Spleen (tissue), 11 donors: ENCODE data around the gene MSI2. TPM values are rescaled to one million over a fixed set of nuclear protein-coding genes. Genes with fewer than 3 reads are reported as not detected.

Source experiments
- DNase-seq: peaks from one replicate; pipeline ENCODE4 v3.0.0-alpha.2; 2020
- H3K27ac ChIP-seq, 8 donors: fragments of 200-600 bp; sonication (generic) in 7 of 8; 1 replicate in 4 of 8; 2 replicates in 4 of 8; pipeline versions ENCODE4 v1.5.0 to v1.8.0; 2016 to 2021; ENCODE audit warnings: inconsistent platforms in 4 of 8, mild to moderate bottlenecking in 4 of 8, moderate library complexity in 1 of 8
- H3K27me3 ChIP-seq, 7 donors: fragments of 200-600 bp; sonication (generic) in 6 of 7; replicated peaks in 1 of 7; 1 replicate in 4 of 7; 2 replicates in 3 of 7; pipeline versions ENCODE4 v1.5.0 to v1.8.0; 2016 to 2021; ENCODE audit warnings: inconsistent platforms in 3 of 7, mild to moderate bottlenecking in 1 of 7
- H3K36me3 ChIP-seq, 6 donors: fragments of 200-600 bp; sonication (generic) in 5 of 6; 1 replicate in 4 of 6; 2 replicates in 2 of 6; pipeline versions ENCODE4 v1.5.0 to v1.8.0; 2016 to 2021; ENCODE audit warnings: inconsistent platforms in 2 of 6
- H3K4me1 ChIP-seq, 6 donors: fragments of 200-600 bp; sonication (generic) in 5 of 6; 1 replicate in 3 of 6; 2 replicates in 3 of 6; pipeline versions ENCODE4 v1.5.0 to v1.8.0; 2016 to 2021; ENCODE audit warnings: inconsistent platforms in 3 of 6
- H3K4me3 ChIP-seq, 8 donors: fragments of 200-600 bp; sonication (generic) in 7 of 8; 1 replicate in 4 of 8; 2 replicates in 4 of 8; pipeline versions ENCODE4 v1.5.0 to v1.8.0; 2016 to 2021; ENCODE audit warnings: inconsistent platforms in 4 of 8, mild to moderate bottlenecking in 4 of 8, moderate library complexity in 2 of 8
- H3K9me3 ChIP-seq, 8 donors: fragments of 200-600 bp; sonication (generic) in 7 of 8; 1 replicate in 4 of 8; 2 replicates in 4 of 8; pipeline versions ENCODE4 v1.5.0 to v1.8.0; 2016 to 2021; ENCODE audit warnings: inconsistent platforms in 4 of 8
- POLR2A ChIP-seq, 3 donors: fragments of 450-650 bp; IDR thresholded peaks; one replicate each; pipeline ENCODE4 v1.5.1; 2017; ENCODE audit warnings: antibody characterized with exemption in 3 of 3, mild to moderate bottlenecking in 1 of 3
- POLR2AphosphoS5 ChIP-seq, 3 donors: sonication (generic); formaldehyde crosslinking; IDR thresholded peaks; one replicate each; pipeline ENCODE4 v1.5.1; 2017; ENCODE audit warnings: antibody characterized with exemption in 3 of 3
- WGBS, 5 donors: extraction: QIAGEN DNeasy Blood & Tissue Kit in 3 of 5; methylation state at CpG; one replicate each; pipeline versions ENCODE4 v1.1.5 to v1.1.7; 2013 to 2018; 5-methylcytosine and 5-hydroxymethylcytosine counted together
- intact Hi-C: fragments of 100-400 bp; cut with DNase I; formaldehyde crosslinking; loops from one replicate; pipeline ENCODE4 v1.15.0; 2023; ENCODE audit warnings: low total_unique reads
- polyA plus RNA-seq, 3 donors: library from polyadenylated mRNA; stranded (reverse); fragments of 200-250 nt; gene quantifications; one replicate each; pipeline ENCODE4 v1.2.1, GENCODE V29; 2013
- total RNA-seq, 7 donors: library from RNA; depleted of rRNA in 3 of 7; stranded (reverse); fragments of >200 nt in 3 of 7; fragmentation: NEBNext Ultra II Directional in 4 of 7; extraction: Animal tissue kit (Norgen Biotek cat#: 25700) in 4 of 7; gene quantifications; one replicate each; pipeline versions ENCODE4 v1.1.0 to v1.2.1, GENCODE V29; 2016 to 2021
- TF ChIP-seq, protein P1 (sequence below), 11 experiments: fragments of 200-600 bp in 7 of 11; fragments of 450-650 bp in 4 of 11; sonication (generic) in 4 of 11; IDR thresholded peaks in 8 of 11; conservative IDR thresholded peaks in 3 of 11; 1 replicate in 7 of 11; 2 replicates in 4 of 11; pipeline versions ENCODE4 v1.4.0 to v1.8.0; 2016 to 2021; ENCODE audit warnings: antibody characterized with exemption in 11 of 11, inconsistent platforms in 4 of 11, mild to moderate bottlenecking in 1 of 11
- donor health status: healthy with polysubstance abuse.
- donor health status: DM: no; HTN: no; CAD: no; lungs with moderate emphysema.
- donor health status: DM: no; HTN: no; CAD: no.
- donor health status: Bipolar disorder and iron deficiency.
- donor health status: healthy.
- donor health status: DM: no; HTN: no; CAD: no.
- donor health status: DM: yes; HTN: yes; CAD: no.

Gene MSI2
- total and polyA plus RNA-seq, 10 donors: 9.8 to 131 (median 64.7) TPM

DNA sequence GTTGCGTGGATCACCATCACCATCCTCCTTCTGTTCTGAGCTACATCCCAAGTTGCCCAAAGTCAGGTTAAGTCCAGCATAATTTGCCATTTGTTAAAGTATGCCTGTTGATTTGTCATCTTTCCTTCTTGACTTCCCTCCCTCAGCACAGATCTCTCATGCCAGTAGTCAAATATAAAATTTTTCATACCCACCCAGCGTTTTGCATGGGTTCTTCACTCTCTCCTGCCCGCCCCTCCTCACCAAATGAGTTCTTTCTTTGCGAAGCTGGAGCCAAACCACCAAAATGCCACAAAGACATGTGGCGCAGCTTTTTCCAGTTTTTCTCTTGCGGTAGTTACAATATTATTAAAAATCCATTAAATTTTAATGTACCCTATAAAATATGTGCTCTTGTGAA lies 167.2 kb downstream of the MSI2 start:
- Histone ChIP-seq H3K36me3 (peaks cover 0 to 10% (median 0%) of the 10 kb centered on the region in 6 donors), H3K27me3 (no peaks in the 10 kb centered on the region), H3K9me3 (no peaks in the 10 kb centered on the region), H3K4me1 (peaks cover 6 to 46% (median 15%) of the 10 kb centered on the region in 6 donors), H3K27ac (no peak overlapping the region), H3K4me3 (no peak overlapping the region)
- no peak for TF ChIP-seq POLR2A (IDR thresholded peaks at IDR 0.05)
- TF ChIP-seq, protein P1, sequence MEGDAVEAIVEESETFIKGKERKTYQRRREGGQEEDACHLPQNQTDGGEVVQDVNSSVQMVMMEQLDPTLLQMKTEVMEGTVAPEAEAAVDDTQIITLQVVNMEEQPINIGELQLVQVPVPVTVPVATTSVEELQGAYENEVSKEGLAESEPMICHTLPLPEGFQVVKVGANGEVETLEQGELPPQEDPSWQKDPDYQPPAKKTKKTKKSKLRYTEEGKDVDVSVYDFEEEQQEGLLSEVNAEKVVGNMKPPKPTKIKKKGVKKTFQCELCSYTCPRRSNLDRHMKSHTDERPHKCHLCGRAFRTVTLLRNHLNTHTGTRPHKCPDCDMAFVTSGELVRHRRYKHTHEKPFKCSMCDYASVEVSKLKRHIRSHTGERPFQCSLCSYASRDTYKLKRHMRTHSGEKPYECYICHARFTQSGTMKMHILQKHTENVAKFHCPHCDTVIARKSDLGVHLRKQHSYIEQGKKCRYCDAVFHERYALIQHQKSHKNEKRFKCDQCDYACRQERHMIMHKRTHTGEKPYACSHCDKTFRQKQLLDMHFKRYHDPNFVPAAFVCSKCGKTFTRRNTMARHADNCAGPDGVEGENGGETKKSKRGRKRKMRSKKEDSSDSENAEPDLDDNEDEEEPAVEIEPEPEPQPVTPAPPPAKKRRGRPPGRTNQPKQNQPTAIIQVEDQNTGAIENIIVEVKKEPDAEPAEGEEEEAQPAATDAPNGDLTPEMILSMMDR (IDR thresholded peaks at IDR 0.05 in 8 of 11, conservative IDR thresholded peaks at IDR 0.05 in 3 of 11): no peak
- TF ChIP-seq POLR2AphosphoS5 (IDR thresholded peaks at IDR 0.05): no peak
- WGBS, 5 donors: 56 to 74% (median 58%) methylated on average over 6 of the region's 6 CpGs
- intact Hi-C loops: no loop called here
- DNase-seq: no peak

DNA sequence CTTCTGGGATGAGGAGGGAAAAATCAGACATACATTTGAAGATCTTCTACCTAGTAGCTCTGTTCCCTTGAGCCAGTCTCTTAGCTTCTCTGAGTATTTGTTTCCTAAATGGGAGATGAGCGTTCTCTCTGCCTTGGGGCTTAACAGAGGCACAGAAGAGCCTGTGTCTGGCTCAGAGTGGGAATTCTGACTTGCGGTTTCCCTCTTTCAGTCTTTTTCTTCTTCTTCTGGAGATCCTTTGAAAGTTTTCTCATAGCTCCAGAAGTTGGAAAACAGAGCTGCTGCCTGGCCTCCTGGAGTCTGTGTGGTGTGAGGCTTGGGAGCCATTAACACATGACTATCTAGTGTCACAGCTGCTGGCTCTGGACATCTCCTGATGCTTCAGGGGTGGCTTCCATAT lies 167.9 kb downstream of the MSI2 start:
- intact Hi-C loops: no loop called here
- DNase-seq: peak; percentile 18
- H3K27me3 ChIP-seq: no peaks in the 10 kb centered on the region
- TF ChIP-seq POLR2A (IDR thresholded peaks at IDR 0.05) (no peak), POLR2AphosphoS5 (IDR thresholded peaks at IDR 0.05) (no peak)
- TF ChIP-seq, protein P1 (IDR thresholded peaks at IDR 0.05 in 8 of 11, conservative IDR thresholded peaks at IDR 0.05 in 3 of 11): no peak
- H3K4me1 ChIP-seq: peaks cover 4 to 42% (median 15%) of the 10 kb centered on the region in 6 donors
- peaks cover 0 to 10% (median 0%) of the 10 kb centered on the region in 6 donors for H3K36me3 ChIP-seq
- no peak overlapping the region for H3K4me3 ChIP-seq
- H3K9me3 ChIP-seq: no peaks in the 10 kb centered on the region
- H3K27ac ChIP-seq: peak overlapping the region in 1 of 8 donors; percentile 9
- WGBS, 5 donors: 68 to 96% (median 94%) methylated on average over 2 of the region's 2 CpGs

DNA sequence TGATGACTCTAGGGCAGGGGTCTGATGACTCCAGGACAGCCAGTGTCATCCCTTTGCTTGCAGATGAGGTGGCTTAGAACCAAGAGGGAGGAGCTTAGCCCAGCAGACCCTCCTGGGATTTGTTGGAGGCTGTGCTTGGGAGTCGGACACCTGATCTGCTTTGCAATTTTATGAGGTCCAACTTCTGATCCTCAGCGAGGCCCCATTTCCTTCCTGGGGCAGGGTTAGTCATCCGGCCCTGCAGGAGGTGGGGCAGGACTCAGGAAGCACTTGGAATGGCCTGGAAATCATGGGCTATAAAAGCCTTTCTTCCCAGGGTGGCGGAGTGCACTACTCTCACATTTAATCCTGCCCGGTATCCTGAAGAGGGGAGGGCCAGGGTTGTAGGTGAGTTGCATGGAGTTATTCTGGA lies 168.5 kb downstream of the MSI2 start:
- no peak overlapping the region for H3K4me3 ChIP-seq
- WGBS, 5 donors: 33 to 42% (median 37%) methylated on average over 4 to 5 of the region's 5 CpGs
- peak overlapping the region in 1 of 8 donors; percentile 9 for H3K27ac ChIP-seq
- TF ChIP-seq POLR2A (IDR thresholded peaks at IDR 0.05): no peak
- TF ChIP-seq, protein P1 (IDR thresholded peaks at IDR 0.05 in 8 of 11, conservative IDR thresholded peaks at IDR 0.05 in 3 of 11): no peak
- peak in 2 of 3 donors; percentile 39 to 43 for TF ChIP-seq POLR2AphosphoS5 (IDR thresholded peaks at IDR 0.05)
- no peaks in the 10 kb centered on the region for H3K27me3 ChIP-seq
- H3K9me3 ChIP-seq: no peaks in the 10 kb centered on the region
- intact Hi-C loops: no loop called here
- peak; percentile 28 for DNase-seq
- peaks cover 0 to 10% (median 0%) of the 10 kb centered on the region in 6 donors for H3K36me3 ChIP-seq
- H3K4me1 ChIP-seq: peaks cover 4 to 42% (median 15%) of the 10 kb centered on the region in 6 donors

DNA sequence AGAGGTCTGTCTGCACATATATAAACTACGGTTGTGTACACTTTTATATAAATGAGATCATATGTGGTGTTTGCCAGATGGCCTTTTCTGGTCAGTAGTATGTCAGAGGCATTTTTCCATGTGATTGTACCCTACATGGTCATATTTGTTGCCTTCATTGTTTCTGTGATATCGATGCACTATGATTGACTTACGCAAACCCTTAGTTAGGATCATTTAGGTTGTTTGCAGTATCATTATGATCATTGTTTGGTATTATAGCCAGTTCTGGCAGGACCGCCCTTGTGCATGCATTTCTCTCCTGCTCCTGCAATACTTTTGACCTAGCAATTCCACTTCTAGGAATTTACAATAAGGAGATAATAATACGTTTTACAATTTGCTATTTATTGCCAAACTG lies 169.1 kb downstream of the MSI2 start:
- Histone ChIP-seq H3K36me3 (peaks cover 0 to 5% (median 0%) of the 10 kb centered on the region in 6 donors), H3K4me3 (no peak overlapping the region), H3K9me3 (no peaks in the 10 kb centered on the region), H3K27ac (no peak overlapping the region), H3K27me3 (no peaks in the 10 kb centered on the region), H3K4me1 (peaks cover 4 to 38% (median 15%) of the 10 kb centered on the region in 6 donors)
- TF ChIP-seq, protein P1 (IDR thresholded peaks at IDR 0.05 in 8 of 11, conservative IDR thresholded peaks at IDR 0.05 in 3 of 11): no peak
- no peak for TF ChIP-seq POLR2AphosphoS5 (IDR thresholded peaks at IDR 0.05)
- no peak for TF ChIP-seq POLR2A (IDR thresholded peaks at IDR 0.05)
- 80 to 89% (median 82%) methylated on average over 5 of the region's 5 CpGs for WGBS, 5 donors
- intact Hi-C loops: no loop called here
- no peak for DNase-seq
